G401.6 (cell line): ENCODE measurements around the gene CYP4B1.
"Not testable (repeated sequence)": the region's sequence is repeated elsewhere in the genome, so short reads cannot be mapped to it uniquely, and the experiment has no call there.

ENCODE experiments used
- FAIRE-seq: peaks from 2 replicates; lab custom pipeline; 2012; peaks lifted over from hg19 to GRCh38; lab: Jason Lieb, UNC

The CYP4B1 gene

GRCh38 chr1:46798810-46799209 lies at the start of gene CYP4B1:
CYP4B1 (plus strand) TSS chr1:46799046; CDS start chr1:46799082, 36 bp downstream.
- no peak for FAIRE-seq

- FAIRE-seq: no peak
These were observed 49.4 kb upstream of the CYP4B1 start for GRCh38 chr1:46749404-46749803.

- FAIRE-seq: no peak
These were observed 48.9 kb upstream of the CYP4B1 start for GRCh38 chr1:46749921-46750404.

GRCh38 chr1:46753985-46754384 lies 44.9 kb upstream of the CYP4B1 start:
- FAIRE-seq: no peak

- not testable (repeated sequence) for FAIRE-seq
These were observed 44.1 kb upstream of the CYP4B1 start for GRCh38 chr1:46754707-46755106.

- FAIRE-seq: no peak
These were observed 43.7 kb upstream of the CYP4B1 start for GRCh38 chr1:46755121-46755520.

- FAIRE-seq: no peak
These were observed 41.4 kb upstream of the CYP4B1 start for GRCh38 chr1:46757247-46757955.

- FAIRE-seq: no peak
These were observed 40.8 kb upstream of the CYP4B1 start for GRCh38 chr1:46757956-46758528.

- FAIRE-seq: no peak
These were observed 38.2 kb upstream of the CYP4B1 start for GRCh38 chr1:46760558-46761166.

- FAIRE-seq: no peak
These were observed 37.1 kb upstream of the CYP4B1 start for GRCh38 chr1:46761740-46762139.

GRCh38 chr1:46764402-46764801 lies 34.4 kb upstream of the CYP4B1 start:
- no peak for FAIRE-seq

GRCh38 chr1:46767649-46768282 lies 31.1 kb upstream of the CYP4B1 start:
- FAIRE-seq: no peak

GRCh38 chr1:46768445-46768844 lies 30.4 kb upstream of the CYP4B1 start:
- no peak for FAIRE-seq

GRCh38 chr1:46769028-46769740 lies 29.7 kb upstream of the CYP4B1 start:
- no peak for FAIRE-seq

- FAIRE-seq: no peak
These were observed 28.3 kb upstream of the CYP4B1 start for GRCh38 chr1:46770541-46770940.

- FAIRE-seq: no peak
These were observed 26.3 kb upstream of the CYP4B1 start for GRCh38 chr1:46772571-46772970.

GRCh38 chr1:46774297-46774696 lies 24.5 kb upstream of the CYP4B1 start:
- no peak for FAIRE-seq

GRCh38 chr1:46778456-46778855 lies 20.4 kb upstream of the CYP4B1 start:
- not testable (repeated sequence) for FAIRE-seq

GRCh38 chr1:46784666-46785065 lies 14.2 kb upstream of the CYP4B1 start:
- FAIRE-seq: no peak

GRCh38 chr1:46788634-46789033 lies 10.2 kb upstream of the CYP4B1 start:
- FAIRE-seq: not testable (repeated sequence)

- no peak for FAIRE-seq
These were observed 8.3 kb upstream of the CYP4B1 start for GRCh38 chr1:46790446-46791101.

GRCh38 chr1:46793126-46793525 lies 5.7 kb upstream of the CYP4B1 start:
- no peak for FAIRE-seq
